KMS-11 (cell line): ENCODE data around the gene PDE1C.

Experiments used
- H2AFZ ChIP-seq: fragments of 200-600 bp; sonication (generic); 2 replicates; pipeline ENCODE4 v1.6.1; 2016; ENCODE audit warnings: antibody characterized with exemption, mixed run types, low read depth
- H3K27ac ChIP-seq: fragments of 200-600 bp; sonication (generic); 2 replicates; pipeline ENCODE4 v1.6.1; 2016; ENCODE audit warnings: mild to moderate bottlenecking, mixed run types
- H3K27me3 ChIP-seq: fragments of 200-600 bp; sonication (generic); 2 replicates; pipeline ENCODE4 v1.6.1; 2017; ENCODE audit warnings: mild to moderate bottlenecking, low read depth, mixed run types, moderate library complexity; ENCODE audit not compliant: insufficient read depth
- H3K36me3 ChIP-seq: fragments of 200-600 bp; sonication (generic); 2 replicates; pipeline ENCODE4 v1.6.1; 2017; ENCODE audit warnings: mild to moderate bottlenecking, mixed run types; ENCODE audit not compliant: insufficient read depth
- H3K4me1 ChIP-seq: fragments of 200-600 bp; sonication (generic); 2 replicates; pipeline ENCODE4 v1.6.1; 2016; ENCODE audit warnings: mild to moderate bottlenecking, low read depth, mixed run types; ENCODE audit not compliant: poor library complexity, severe bottlenecking
- H3K4me2 ChIP-seq: fragments of 200-600 bp; sonication (generic); 2 replicates; pipeline ENCODE4 v1.7.0; 2016; ENCODE audit warnings: mild to moderate bottlenecking, mixed run types
- H3K4me3 ChIP-seq: fragments of 200-600 bp; sonication (generic); IDR thresholded peaks from 2 replicates; pipeline ENCODE4 v1.6.1; 2017; ENCODE audit warnings: low read depth, low read length, mixed read lengths; ENCODE audit not compliant: insufficient read depth
- H3K79me2 ChIP-seq: fragments of 200-600 bp; sonication (generic); 2 replicates; pipeline ENCODE4 v1.6.1; 2016; ENCODE audit warnings: low read depth, mixed run types; ENCODE audit not compliant: insufficient read depth
- H3K9ac ChIP-seq: fragments of 200-600 bp; sonication (generic); 2 replicates; pipeline ENCODE4 v1.6.1; 2016; ENCODE audit warnings: mild to moderate bottlenecking, mixed run types
- H4K20me1 ChIP-seq: fragments of 200-600 bp; sonication (generic); 2 replicates; pipeline ENCODE4 v1.6.1; 2016; ENCODE audit warnings: mild to moderate bottlenecking, mixed run types; ENCODE audit not compliant: insufficient read depth
- TF ChIP-seq, protein P1 (sequence below): fragments of 200-600 bp; sonication (generic); conservative IDR thresholded peaks from 2 replicates; pipeline ENCODE4 v1.6.1; 2017; ENCODE audit warnings: low read depth, mild to moderate bottlenecking, antibody characterized with exemption, low read length, moderate library complexity, mixed read lengths

Gene PDE1C

DNA sequence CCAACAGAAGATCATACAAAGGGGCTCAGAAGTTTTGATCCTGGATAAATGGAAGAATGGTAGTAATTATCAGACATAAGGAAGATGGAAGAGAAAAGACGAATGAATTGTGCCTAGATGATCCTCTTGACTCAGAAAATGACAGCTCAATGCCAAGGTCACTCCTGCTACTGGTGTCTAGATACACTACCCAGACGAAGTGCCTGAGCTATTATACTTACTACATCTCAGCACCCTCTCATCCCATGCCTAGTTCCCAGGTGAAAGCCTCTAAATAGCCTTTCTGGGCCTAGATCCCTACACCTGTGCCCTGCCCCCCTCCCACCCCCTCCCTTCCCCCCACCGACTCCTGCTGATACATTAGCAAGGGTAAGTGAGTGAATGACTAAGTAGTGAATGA lies 25.5 kb downstream of the PDE1C start:
- TF ChIP-seq, protein P1, sequence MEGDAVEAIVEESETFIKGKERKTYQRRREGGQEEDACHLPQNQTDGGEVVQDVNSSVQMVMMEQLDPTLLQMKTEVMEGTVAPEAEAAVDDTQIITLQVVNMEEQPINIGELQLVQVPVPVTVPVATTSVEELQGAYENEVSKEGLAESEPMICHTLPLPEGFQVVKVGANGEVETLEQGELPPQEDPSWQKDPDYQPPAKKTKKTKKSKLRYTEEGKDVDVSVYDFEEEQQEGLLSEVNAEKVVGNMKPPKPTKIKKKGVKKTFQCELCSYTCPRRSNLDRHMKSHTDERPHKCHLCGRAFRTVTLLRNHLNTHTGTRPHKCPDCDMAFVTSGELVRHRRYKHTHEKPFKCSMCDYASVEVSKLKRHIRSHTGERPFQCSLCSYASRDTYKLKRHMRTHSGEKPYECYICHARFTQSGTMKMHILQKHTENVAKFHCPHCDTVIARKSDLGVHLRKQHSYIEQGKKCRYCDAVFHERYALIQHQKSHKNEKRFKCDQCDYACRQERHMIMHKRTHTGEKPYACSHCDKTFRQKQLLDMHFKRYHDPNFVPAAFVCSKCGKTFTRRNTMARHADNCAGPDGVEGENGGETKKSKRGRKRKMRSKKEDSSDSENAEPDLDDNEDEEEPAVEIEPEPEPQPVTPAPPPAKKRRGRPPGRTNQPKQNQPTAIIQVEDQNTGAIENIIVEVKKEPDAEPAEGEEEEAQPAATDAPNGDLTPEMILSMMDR: no peak
- H3K9ac ChIP-seq: no peak overlapping the region
- H4K20me1 ChIP-seq: no peaks in the 10 kb centered on the region
- H3K4me1 ChIP-seq: no peaks in the 10 kb centered on the region
- no peaks in the 10 kb centered on the region for H3K36me3 ChIP-seq
- H3K27me3 ChIP-seq: no peaks in the 10 kb centered on the region
- no peak overlapping the region for H3K4me3 ChIP-seq
- no peaks in the 10 kb centered on the region for H3K79me2 ChIP-seq
- H2AFZ ChIP-seq: no peak overlapping the region
- no peak overlapping the region for H3K4me2 ChIP-seq
- H3K27ac ChIP-seq: no peak overlapping the region

DNA sequence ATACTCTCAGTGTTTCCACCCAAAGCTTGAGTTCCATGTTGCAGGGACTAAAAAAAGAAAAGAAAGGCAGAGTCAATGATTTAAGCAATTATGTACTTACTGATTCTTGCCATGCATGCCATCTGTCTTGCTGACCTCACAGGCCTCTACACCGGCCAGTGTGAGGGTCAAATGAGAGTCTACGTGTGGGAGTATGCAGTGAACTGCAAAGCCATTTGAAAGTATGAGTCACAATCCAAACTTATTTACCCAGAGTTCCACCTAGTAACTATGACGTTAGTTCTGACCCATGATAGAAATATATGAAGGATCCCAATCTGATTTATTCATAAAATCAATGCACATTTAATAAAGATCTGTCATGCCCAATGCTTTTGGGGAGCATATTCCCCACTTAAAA lies 26.5 kb downstream of the PDE1C start:
- Histone ChIP-seq H3K79me2 (no peaks in the 10 kb centered on the region), H3K9ac (no peak overlapping the region), H3K4me3 (no peak overlapping the region), H2AFZ (no peak overlapping the region), H3K4me1 (peaks cover 4% of the 10 kb centered on the region), H3K36me3 (no peaks in the 10 kb centered on the region), H3K4me2 (no peak overlapping the region), H3K27me3 (no peaks in the 10 kb centered on the region), H4K20me1 (no peaks in the 10 kb centered on the region), H3K27ac (no peak overlapping the region)
- TF ChIP-seq, protein P1: no peak

DNA sequence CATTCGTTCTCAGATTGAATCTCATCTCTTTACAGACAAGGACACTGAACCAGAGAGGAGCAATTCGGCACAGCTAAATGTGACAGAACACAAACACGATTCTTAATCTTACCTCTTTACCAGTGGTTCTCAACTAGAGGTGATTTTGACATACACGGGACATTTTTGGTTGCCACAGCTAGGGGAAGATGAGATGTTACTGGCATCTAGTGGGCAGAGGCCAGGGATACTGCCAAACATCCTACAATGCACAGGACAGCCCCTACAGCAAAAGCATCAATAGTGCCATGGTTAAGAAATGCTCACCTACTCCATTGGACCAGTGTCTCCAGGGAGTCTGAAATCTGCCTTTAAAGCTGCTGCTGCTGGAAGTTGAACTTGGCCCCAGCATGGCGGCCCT lies 27.3 kb downstream of the PDE1C start:
- no peaks in the 10 kb centered on the region for H4K20me1 ChIP-seq
- H3K4me1 ChIP-seq: peaks cover 12% of the 10 kb centered on the region
- H3K36me3 ChIP-seq: no peaks in the 10 kb centered on the region
- H3K9ac ChIP-seq: no peak overlapping the region
- no peak overlapping the region for H3K4me2 ChIP-seq
- no peaks in the 10 kb centered on the region for H3K79me2 ChIP-seq
- H3K4me3 ChIP-seq: no peak overlapping the region
- TF ChIP-seq, protein P1: no peak
- no peak overlapping the region for H2AFZ ChIP-seq
- H3K27ac ChIP-seq: no peak overlapping the region
- H3K27me3 ChIP-seq: no peaks in the 10 kb centered on the region

DNA sequence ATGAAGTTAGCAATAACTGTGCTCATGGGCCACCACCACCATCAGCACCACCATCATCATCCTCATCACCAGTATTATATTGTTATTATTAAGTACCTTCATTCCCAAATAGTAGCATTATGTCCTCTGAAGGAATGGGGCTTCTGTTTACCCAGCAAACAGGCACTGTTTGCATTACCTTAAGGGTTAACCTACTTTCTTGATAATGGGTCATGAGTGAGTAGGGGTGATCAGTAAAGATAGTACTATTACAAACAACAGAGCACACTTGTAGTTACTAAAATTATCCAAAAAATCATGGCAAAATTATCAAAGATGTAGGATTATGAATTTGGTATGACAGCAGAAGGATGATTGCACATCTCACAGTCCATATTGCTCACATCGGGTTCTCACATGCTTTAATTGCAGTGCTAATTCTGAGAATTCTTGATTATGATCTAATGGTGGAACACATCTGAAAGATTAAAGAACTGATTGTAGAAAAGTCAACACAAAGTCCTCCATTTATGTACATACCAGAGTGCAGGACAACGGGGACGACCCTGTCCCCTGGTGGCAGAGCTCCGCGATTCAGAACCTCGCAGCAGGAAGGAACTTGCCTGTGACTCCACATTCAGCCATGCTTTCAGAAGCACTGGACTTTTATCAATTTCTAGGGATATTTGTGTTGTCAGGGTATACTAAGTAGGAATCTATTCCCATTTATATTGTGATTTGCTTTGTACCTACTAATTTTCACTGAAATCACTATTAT lies 31.0 kb downstream of the PDE1C start:
- Histone ChIP-seq H4K20me1 (no peaks in the 10 kb centered on the region), H3K4me1 (peaks cover 39% of the 10 kb centered on the region), H3K36me3 (no peaks in the 10 kb centered on the region), H3K9ac (no peak overlapping the region), H2AFZ (no peak overlapping the region), H3K27ac (no peak overlapping the region), H3K4me3 (no peak overlapping the region), H3K4me2 (no peak overlapping the region; the same call in 1 of the 2 replicates), H3K79me2 (no peaks in the 10 kb centered on the region), H3K27me3 (peaks cover 13% of the 10 kb centered on the region; the same call in 1 of the 2 replicates)
- TF ChIP-seq, protein P1: no peak
